Activated CD4-positive, alpha-beta T cell treated with anti-CD3 and anti-CD28 coated beads for 4 hours (primary cell): ENCODE data around the gene ADRA2A.

Experiments
- DNase-seq, 2 donors: peaks; one replicate each; pipeline ENCODE4 v3.0.0-alpha.2; 2020

Gene ADRA2A

GRCh38 chr10:111084366-111085255 lies 7.8 kb downstream of the ADRA2A start:
- DNase-seq: no peak

- no peak for DNase-seq
Measured at GRCh38 chr10:111085690-111086353, 9.0 kb downstream of the ADRA2A start.

GRCh38 chr10:111086574-111086973 lies 9.7 kb downstream of the ADRA2A start:
- DNase-seq: no peak

GRCh38 chr10:111087331-111087756 lies 10.5 kb downstream of the ADRA2A start:
- no peak for DNase-seq

GRCh38 chr10:111087968-111088505 lies 11.2 kb downstream of the ADRA2A start:
- no peak for DNase-seq

GRCh38 chr10:111089293-111089692 lies 12.5 kb downstream of the ADRA2A start:
- no peak for DNase-seq

GRCh38 chr10:111091833-111092232 lies 15.0 kb downstream of the ADRA2A start:
- DNase-seq: no peak

GRCh38 chr10:111093741-111094380 lies 17.0 kb downstream of the ADRA2A start:
- DNase-seq: no peak

- DNase-seq: no peak
Measured at GRCh38 chr10:111098679-111099437, 22.0 kb downstream of the ADRA2A start.

GRCh38 chr10:111100198-111100597 lies 23.4 kb downstream of the ADRA2A start:
- DNase-seq: no peak

GRCh38 chr10:111101796-111102195 lies 25.0 kb downstream of the ADRA2A start:
- no peak for DNase-seq

GRCh38 chr10:111102359-111102837 lies 25.6 kb downstream of the ADRA2A start:
- DNase-seq: no peak

GRCh38 chr10:111103196-111103840 lies 26.5 kb downstream of the ADRA2A start:
- no peak for DNase-seq

- DNase-seq: no peak
Measured at GRCh38 chr10:111104811-111105210, 28.0 kb downstream of the ADRA2A start.

- DNase-seq: no peak
Measured at GRCh38 chr10:111106081-111106480, 29.3 kb downstream of the ADRA2A start.

GRCh38 chr10:111107023-111107422 lies 30.2 kb downstream of the ADRA2A start:
- no peak for DNase-seq

- no peak for DNase-seq
Measured at GRCh38 chr10:111107846-111108245, 31.0 kb downstream of the ADRA2A start.

- no peak for DNase-seq
Measured at GRCh38 chr10:111108441-111108840, 31.6 kb downstream of the ADRA2A start.

- DNase-seq: no peak
Measured at GRCh38 chr10:111109501-111110242, 32.8 kb downstream of the ADRA2A start.

GRCh38 chr10:111110771-111111170 lies 33.9 kb downstream of the ADRA2A start:
- DNase-seq: no peak

GRCh38 chr10:111112333-111112732 lies 35.5 kb downstream of the ADRA2A start:
- no peak for DNase-seq
